HG03571 (cell line): ENCODE measurements around the gene SYNE3.

Experiments
- ATAC-seq: cut with Tn5 transposase; IDR thresholded peaks from one replicate; pipeline ENCODE4 v1.9.1; 2021; ENCODE audit not compliant: unreplicated experiment

The SYNE3 gene

GRCh38 chr14:95478309-95478708, 38.1 kb downstream of the SYNE3 start:
- no peak for ATAC-seq

- ATAC-seq = no peak
These were observed 38.8 kb downstream of the SYNE3 start for GRCh38 chr14:95477411-95478269.

- ATAC-seq = no peak
These were observed 39.7 kb downstream of the SYNE3 start for GRCh38 chr14:95476747-95477146.

- ATAC-seq = no peak
These were observed 40.8 kb downstream of the SYNE3 start for GRCh38 chr14:95475540-95476240.

- ATAC-seq = no peak
These were observed 41.5 kb downstream of the SYNE3 start for GRCh38 chr14:95474941-95475340.

- ATAC-seq = no peak
These were observed 42.0 kb downstream of the SYNE3 start for GRCh38 chr14:95474486-95474885.

- no peak for ATAC-seq
These were observed 43.6 kb downstream of the SYNE3 start for GRCh38 chr14:95472819-95473251.

GRCh38 chr14:95471476-95471875, 45.0 kb downstream of the SYNE3 start:
- ATAC-seq = no peak

GRCh38 chr14:95471016-95471415, 45.4 kb downstream of the SYNE3 start:
- no peak for ATAC-seq

GRCh38 chr14:95469134-95469481, 47.3 kb downstream of the SYNE3 start:
- no peak for ATAC-seq

GRCh38 chr14:95468448-95469133, 47.9 kb downstream of the SYNE3 start:
- ATAC-seq = no peak

GRCh38 chr14:95467657-95468056, 48.8 kb downstream of the SYNE3 start:
- no peak for ATAC-seq

- ATAC-seq = no peak
These were observed 49.2 kb downstream of the SYNE3 start for GRCh38 chr14:95467232-95467631.
